ENCODE measurements around the gene ACKR1. TPM values are rescaled to one million over a fixed set of nuclear protein-coding genes. Genes with fewer than 3 reads are reported as not detected.
A peak's percentile ranks its signal among the peaks of the same experiment; 100 is the strongest.

Gene ACKR1
- total RNA-seq, 3 donors from 2014 or later (not counting 1 experiment from before 2014, with no cell fraction given), result not detected

DNA sequence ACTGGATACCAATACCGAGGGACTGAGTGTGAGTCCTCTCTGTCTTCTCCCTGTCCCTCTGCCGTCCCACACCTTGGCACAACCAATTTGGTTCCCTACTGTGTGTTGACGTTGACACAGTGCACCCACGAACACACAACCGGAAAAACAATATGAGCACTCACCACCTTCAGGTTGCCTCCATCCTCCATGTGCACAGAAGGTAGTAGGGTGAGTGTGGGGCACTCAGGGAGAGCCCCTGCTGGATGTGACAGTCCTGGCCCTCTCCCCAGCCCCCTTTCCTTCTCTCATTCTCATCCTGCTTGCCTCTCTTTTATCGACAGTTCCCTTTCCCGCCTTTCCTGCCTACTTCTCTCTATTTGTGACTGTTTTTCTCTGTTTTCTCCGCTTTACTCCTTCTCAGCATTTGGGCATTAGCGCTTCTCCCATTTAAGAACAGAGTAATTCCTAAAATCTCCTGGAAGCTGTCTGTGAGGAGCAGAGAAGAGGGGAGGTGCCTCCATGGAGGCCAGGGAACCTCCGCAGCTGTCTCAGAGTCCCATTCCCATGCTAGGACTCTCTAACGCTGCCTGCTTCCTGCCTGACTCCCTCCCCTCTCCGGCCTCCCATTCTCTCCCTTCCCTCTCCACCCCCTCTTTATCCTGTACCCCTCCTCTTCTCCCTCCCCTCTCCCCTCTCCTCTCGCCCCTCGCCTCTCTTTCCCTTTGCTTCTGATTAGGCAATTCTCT lies 16.9 kb upstream of the ACKR1 start:
- no peak overlapping the region for H3K27ac Mint-ChIP-seq
- H3K36me3 Mint-ChIP-seq, result no peaks in the 10 kb centered on the region
- intact Hi-C loops (cut with micrococcal nuclease), result no loop called here
- H3K27me3 Mint-ChIP-seq (ENCODE audit: low read depth in 2 of 2), result peaks cover 39 to 79% of the 10 kb centered on the region in 2 donors
- WGBS (ENCODE audit: insufficient coverage), result 30% methylated on average over 13 of the region's 14 CpGs
- H3K4me3 Mint-ChIP-seq, result no peak overlapping the region
- Histone ChIP-seq H3K4me1 (ENCODE audit: control insufficient read depth, insufficient read depth, low read length) (no peaks in the 10 kb centered on the region), H3K27ac (ENCODE audit: low read length) (no peak overlapping the region), H3K9me3 (ENCODE audit: control insufficient read depth, insufficient read depth, low read length) (no peaks in the 10 kb centered on the region), H3K36me3 (ENCODE audit: control insufficient read depth, insufficient read depth, low read length) (no peaks in the 10 kb centered on the region), H3K27me3 (ENCODE audit: control insufficient read depth, insufficient read depth, low read length) (peaks cover 11% of the 10 kb centered on the region), H3K4me3 (ENCODE audit: low read length) (peak overlapping the region; percentile 1)
- no peaks in the 10 kb centered on the region for H3K4me1 Mint-ChIP-seq
- no peak for DNase-seq
- ATAC-seq, result peak in 1 of 3 donors; percentile 18
- no peaks in the 10 kb centered on the region for H3K9me3 Mint-ChIP-seq
- TF ChIP-seq, protein P1, sequence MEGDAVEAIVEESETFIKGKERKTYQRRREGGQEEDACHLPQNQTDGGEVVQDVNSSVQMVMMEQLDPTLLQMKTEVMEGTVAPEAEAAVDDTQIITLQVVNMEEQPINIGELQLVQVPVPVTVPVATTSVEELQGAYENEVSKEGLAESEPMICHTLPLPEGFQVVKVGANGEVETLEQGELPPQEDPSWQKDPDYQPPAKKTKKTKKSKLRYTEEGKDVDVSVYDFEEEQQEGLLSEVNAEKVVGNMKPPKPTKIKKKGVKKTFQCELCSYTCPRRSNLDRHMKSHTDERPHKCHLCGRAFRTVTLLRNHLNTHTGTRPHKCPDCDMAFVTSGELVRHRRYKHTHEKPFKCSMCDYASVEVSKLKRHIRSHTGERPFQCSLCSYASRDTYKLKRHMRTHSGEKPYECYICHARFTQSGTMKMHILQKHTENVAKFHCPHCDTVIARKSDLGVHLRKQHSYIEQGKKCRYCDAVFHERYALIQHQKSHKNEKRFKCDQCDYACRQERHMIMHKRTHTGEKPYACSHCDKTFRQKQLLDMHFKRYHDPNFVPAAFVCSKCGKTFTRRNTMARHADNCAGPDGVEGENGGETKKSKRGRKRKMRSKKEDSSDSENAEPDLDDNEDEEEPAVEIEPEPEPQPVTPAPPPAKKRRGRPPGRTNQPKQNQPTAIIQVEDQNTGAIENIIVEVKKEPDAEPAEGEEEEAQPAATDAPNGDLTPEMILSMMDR (IDR thresholded peaks at IDR 0.05), result no peak

GRCh38 chr1:159188375-159188788 lies 16.3 kb upstream of the ACKR1 start:
- no peaks in the 10 kb centered on the region for H3K4me1 ChIP-seq (ENCODE audit: control insufficient read depth, insufficient read depth, low read length)
- TF ChIP-seq, protein P1 (IDR thresholded peaks at IDR 0.05), result no peak
- ATAC-seq (no peak), DNase-seq (peak in 1 of 2 donors; percentile 5)
- H3K4me1 Mint-ChIP-seq, result no peaks in the 10 kb centered on the region
- no peak overlapping the region for H3K27ac Mint-ChIP-seq
- H3K4me3 ChIP-seq (ENCODE audit: low read length), result peak overlapping the region; percentile 9
- no peaks in the 10 kb centered on the region for H3K9me3 ChIP-seq (ENCODE audit: control insufficient read depth, insufficient read depth, low read length)
- H3K9me3 Mint-ChIP-seq, result no peaks in the 10 kb centered on the region
- peaks cover 36 to 74% of the 10 kb centered on the region in 2 donors for H3K27me3 Mint-ChIP-seq (ENCODE audit: low read depth in 2 of 2)
- peaks cover 11% of the 10 kb centered on the region for H3K27me3 ChIP-seq (ENCODE audit: control insufficient read depth, insufficient read depth, low read length)
- no peak overlapping the region for H3K4me3 Mint-ChIP-seq
- intact Hi-C loops (cut with micrococcal nuclease), result no loop called here
- H3K36me3 Mint-ChIP-seq, result no peaks in the 10 kb centered on the region
- H3K27ac ChIP-seq (ENCODE audit: low read length), result no peak overlapping the region
- 2% methylated on average over 24 of the region's 24 CpGs for WGBS (ENCODE audit: insufficient coverage)
- H3K36me3 ChIP-seq (ENCODE audit: control insufficient read depth, insufficient read depth, low read length), result no peaks in the 10 kb centered on the region

DNA sequence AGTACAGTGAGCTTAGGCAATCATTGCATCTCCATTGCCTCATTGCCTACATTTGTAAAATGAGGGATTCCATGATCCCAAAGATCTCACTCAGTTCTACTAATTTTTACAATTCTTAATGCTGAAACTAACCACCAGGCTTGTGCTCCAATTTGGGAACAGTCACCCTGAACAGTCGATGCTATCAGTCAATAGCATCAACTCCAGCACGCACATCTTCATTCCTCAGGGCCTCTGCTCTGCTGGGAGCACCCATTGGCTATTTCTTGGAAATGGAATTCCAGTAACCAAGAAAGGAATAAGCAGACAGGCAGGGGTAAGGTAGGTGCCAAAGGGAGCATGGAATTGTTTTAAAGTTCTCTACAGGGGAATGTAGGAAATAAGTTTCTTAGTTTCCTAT lies 14.2 kb upstream of the ACKR1 start:
- DNase-seq, result no peak
- no peak overlapping the region for H3K4me3 Mint-ChIP-seq
- intact Hi-C loops (cut with micrococcal nuclease), result no loop called here
- Histone ChIP-seq H3K4me3 (ENCODE audit: low read length) (no peak overlapping the region), H3K9me3 (ENCODE audit: control insufficient read depth, insufficient read depth, low read length) (no peaks in the 10 kb centered on the region), H3K36me3 (ENCODE audit: control insufficient read depth, insufficient read depth, low read length) (no peaks in the 10 kb centered on the region), H3K27ac (ENCODE audit: low read length) (no peak overlapping the region), H3K27me3 (ENCODE audit: control insufficient read depth, insufficient read depth, low read length) (peaks cover 11% of the 10 kb centered on the region), H3K4me1 (ENCODE audit: control insufficient read depth, insufficient read depth, low read length) (no peaks in the 10 kb centered on the region)
- 87% methylated on average over 2 of the region's 2 CpGs for WGBS (ENCODE audit: insufficient coverage)
- H3K27ac Mint-ChIP-seq, result no peak overlapping the region
- H3K27me3 Mint-ChIP-seq (ENCODE audit: low read depth in 2 of 2), result peaks cover 34 to 68% of the 10 kb centered on the region in 2 donors
- no peaks in the 10 kb centered on the region for H3K9me3 Mint-ChIP-seq
- no peaks in the 10 kb centered on the region for H3K4me1 Mint-ChIP-seq
- ATAC-seq, result no peak
- H3K36me3 Mint-ChIP-seq, result no peaks in the 10 kb centered on the region
- TF ChIP-seq, protein P1 (IDR thresholded peaks at IDR 0.05), result no peak

GRCh38 chr1:159196543-159196942 lies 8.1 kb upstream of the ACKR1 start:
- intact Hi-C loops (cut with micrococcal nuclease), result no loop called here
- Histone ChIP-seq H3K9me3 (ENCODE audit: control insufficient read depth, insufficient read depth, low read length) (no peaks in the 10 kb centered on the region), H3K4me1 (ENCODE audit: control insufficient read depth, insufficient read depth, low read length) (peaks cover 3% of the 10 kb centered on the region), H3K4me3 (ENCODE audit: low read length) (no peak overlapping the region), H3K27me3 (ENCODE audit: control insufficient read depth, insufficient read depth, low read length) (no peaks in the 10 kb centered on the region), H3K27ac (ENCODE audit: low read length) (no peak overlapping the region), H3K36me3 (ENCODE audit: control insufficient read depth, insufficient read depth, low read length) (no peaks in the 10 kb centered on the region)
- Mint-ChIP-seq H3K36me3 (no peaks in the 10 kb centered on the region), H3K27me3 (ENCODE audit: low read depth in 2 of 2) (peaks cover 16 to 24% of the 10 kb centered on the region in 2 donors), H3K4me3 (no peak overlapping the region), H3K9me3 (no peaks in the 10 kb centered on the region), H3K4me1 (no peaks in the 10 kb centered on the region), H3K27ac (no peak overlapping the region)
- TF ChIP-seq, protein P1 (IDR thresholded peaks at IDR 0.05), result no peak
- DNase-seq, result no peak
- WGBS (ENCODE audit: insufficient coverage), result 78% methylated on average over 5 of the region's 5 CpGs
- ATAC-seq, result no peak
